Hematopoietic multipotent progenitor cell treated with erythropoietin and hydrocortisone succinate and interleukin-3 and kit ligand, for 17 days (in vitro differentiated cells): ENCODE results near the gene CLSTN2.

Experiments used
- DNase-seq: peaks from one replicate; pipeline ENCODE4 v3.0.0-alpha.2; 2015; ENCODE audit warnings: low spot score

CLSTN2 gene

DNA sequence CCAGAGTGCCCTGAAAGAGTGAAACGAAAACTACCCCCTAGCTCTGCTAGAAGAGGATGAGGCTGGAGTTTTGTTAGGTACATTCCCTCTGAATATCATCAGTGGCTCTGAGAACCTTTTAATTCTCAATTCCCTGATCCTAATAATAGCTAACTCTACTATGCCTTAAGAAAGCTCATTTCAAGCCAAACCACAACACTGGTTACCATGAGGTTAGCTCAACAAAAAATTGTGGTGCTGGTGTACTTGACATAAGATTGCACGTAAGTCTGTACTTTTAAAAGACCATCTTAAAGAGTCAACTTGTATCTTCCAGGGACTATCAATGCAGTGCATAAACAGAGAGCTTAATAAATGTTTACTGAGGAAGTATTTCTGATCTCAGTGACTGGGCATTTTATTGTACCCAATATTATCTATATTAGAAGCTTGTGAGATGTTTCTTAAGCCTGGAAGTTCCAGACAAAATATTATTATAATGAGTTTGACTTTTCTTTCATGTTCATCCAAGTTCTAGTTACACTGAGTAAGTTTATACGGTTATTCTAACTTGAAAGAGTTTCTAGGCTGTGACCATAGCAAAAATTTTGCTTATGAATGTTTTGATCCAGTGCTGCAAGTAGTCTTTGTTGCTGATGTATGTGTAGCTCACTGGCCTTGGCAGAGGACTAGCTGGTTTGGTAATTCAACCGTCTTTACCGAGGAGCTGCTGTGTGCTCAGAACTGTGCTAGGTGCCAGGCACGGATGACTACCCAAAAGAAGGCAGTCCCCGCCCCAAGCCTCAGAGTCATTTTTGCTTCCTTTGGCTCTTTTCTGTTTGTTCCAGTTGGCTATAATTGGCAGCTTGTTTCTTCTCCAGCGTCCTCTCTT, 408.5 kb downstream of the CLSTN2 start:
- DNase-seq = no peak

- no peak for DNase-seq
Observed at GRCh38 chr3:140344082-140344454, 409.1 kb downstream of the CLSTN2 start.

GRCh38 chr3:140344601-140345205, 409.7 kb downstream of the CLSTN2 start:
- no peak for DNase-seq

DNA sequence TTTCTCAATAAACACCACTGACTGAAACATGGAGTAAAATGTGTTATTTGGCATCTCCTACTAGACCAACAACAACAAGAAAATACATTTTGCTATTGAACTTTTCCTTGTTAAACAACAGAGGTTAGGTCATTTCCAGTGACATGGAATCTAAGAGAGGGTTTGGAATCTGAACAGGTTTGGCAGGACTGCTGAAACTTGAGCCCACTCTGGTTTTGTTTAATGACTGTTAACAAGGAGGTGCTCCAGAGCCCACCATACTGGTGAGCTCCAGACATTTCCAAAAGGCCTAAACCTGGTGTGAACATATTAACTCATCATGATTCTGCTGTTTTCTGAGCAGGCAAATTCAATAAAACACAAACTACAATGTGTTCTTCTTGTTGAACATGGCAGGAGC, 412.2 kb downstream of the CLSTN2 start:
- no peak for DNase-seq

- no peak for DNase-seq
Observed at GRCh38 chr3:140349938-140350337, 415.0 kb downstream of the CLSTN2 start.

- DNase-seq = no peak
Observed at GRCh38 chr3:140351466-140351865, 416.5 kb downstream of the CLSTN2 start.

- DNase-seq = no peak
Observed at GRCh38 chr3:140355481-140355880, 420.5 kb downstream of the CLSTN2 start.

GRCh38 chr3:140358686-140359085, 423.7 kb downstream of the CLSTN2 start:
- DNase-seq = no peak

- no peak for DNase-seq
Observed at GRCh38 chr3:140359233-140359995, 424.4 kb downstream of the CLSTN2 start.

- DNase-seq = no peak
Observed at GRCh38 chr3:140360332-140360731, 425.3 kb downstream of the CLSTN2 start.

- peak; percentile 5 for DNase-seq
Observed at GRCh38 chr3:140363801-140364200, 428.8 kb downstream of the CLSTN2 start.

GRCh38 chr3:140365872-140366697, 431.1 kb downstream of the CLSTN2 start:
- no peak for DNase-seq

DNA sequence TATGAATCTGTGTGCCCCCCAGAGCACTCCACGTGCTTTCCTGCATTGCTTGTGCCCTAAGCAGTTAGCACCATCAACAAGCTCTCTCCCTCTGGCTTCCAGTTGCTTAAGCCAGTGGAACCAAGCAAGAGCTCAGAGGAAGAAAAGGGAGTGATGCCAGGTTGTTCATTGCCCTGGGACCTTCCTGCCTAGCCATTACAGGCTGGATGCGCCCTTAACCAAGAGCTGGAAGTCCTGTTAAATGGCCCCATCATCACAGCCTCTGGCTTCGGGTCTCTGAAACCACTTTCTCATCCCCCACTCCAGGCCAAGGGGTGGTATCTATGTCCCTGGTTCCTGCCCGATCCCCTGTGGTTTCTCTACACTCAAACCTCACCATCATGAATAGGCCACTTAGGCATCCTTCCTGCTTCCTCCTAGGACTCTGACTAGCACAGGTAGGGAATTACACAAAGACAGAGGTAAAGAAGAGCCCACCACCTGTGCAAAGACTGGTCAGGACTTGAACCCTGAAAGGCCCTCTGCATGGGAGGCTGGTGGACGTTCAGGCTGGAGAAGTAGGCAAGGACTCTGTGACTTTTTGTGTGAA, 433.3 kb downstream of the CLSTN2 start:
- DNase-seq = no peak

GRCh38 chr3:140370686-140371085, 435.7 kb downstream of the CLSTN2 start:
- DNase-seq = no peak

- DNase-seq = no peak
Observed at GRCh38 chr3:140373234-140373633, 438.2 kb downstream of the CLSTN2 start.

- no peak for DNase-seq
Observed at GRCh38 chr3:140375002-140375401, 440.0 kb downstream of the CLSTN2 start.

DNA sequence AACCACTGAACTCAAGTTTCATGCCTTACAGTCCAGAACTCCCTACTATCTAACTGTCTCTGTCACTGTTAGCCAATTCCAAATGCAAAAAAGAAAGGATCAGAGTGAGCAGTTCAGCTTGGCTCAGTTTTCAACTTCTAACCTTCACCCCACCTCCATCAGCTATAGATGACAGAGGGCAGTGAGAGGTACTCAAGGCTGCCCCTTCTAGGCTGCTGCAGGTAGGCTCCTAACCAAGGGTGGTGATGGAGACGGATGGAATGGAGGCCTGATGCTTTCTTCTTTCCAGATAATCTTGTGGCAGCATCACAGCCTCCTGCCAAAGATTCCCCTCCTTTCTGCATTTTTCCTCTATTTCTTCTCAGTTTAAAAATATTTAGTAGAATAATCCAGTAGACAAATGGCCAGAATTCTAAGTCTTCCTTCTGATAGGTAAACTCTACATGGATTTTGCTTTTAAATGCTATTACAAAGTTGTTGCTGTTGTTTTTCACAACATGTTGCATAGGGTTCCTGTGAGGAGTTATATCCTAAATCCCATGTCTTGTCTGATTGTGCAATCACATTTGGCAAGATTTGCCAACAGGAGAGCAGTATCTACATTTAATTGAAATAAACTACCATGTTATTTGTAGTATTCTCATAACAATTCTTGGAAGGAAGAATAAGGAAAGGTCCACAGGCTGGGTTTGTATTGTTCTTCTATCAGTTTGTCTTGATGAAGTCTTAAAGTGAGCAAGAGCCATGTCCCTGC, 441.3 kb downstream of the CLSTN2 start:
- no peak for DNase-seq

DNA sequence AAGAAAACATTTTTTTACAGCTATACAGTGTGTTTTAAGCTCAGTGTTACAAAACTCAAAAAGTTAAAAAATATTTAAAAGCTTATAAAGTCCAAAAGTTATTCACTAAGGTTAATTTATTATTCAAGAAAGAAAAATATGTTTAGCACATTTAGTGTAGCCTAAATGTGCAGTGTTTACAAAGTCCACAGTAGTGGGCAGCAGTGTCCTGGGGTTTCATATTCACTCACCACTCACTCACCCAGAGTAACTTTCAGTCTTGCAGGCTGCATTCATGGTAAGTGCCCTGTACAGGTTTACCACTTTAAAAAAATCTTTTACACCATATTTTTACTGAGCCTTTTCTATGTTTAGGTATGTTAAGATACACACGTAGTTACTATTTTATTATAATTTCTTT, 442.7 kb downstream of the CLSTN2 start:
- DNase-seq = no peak

DNA sequence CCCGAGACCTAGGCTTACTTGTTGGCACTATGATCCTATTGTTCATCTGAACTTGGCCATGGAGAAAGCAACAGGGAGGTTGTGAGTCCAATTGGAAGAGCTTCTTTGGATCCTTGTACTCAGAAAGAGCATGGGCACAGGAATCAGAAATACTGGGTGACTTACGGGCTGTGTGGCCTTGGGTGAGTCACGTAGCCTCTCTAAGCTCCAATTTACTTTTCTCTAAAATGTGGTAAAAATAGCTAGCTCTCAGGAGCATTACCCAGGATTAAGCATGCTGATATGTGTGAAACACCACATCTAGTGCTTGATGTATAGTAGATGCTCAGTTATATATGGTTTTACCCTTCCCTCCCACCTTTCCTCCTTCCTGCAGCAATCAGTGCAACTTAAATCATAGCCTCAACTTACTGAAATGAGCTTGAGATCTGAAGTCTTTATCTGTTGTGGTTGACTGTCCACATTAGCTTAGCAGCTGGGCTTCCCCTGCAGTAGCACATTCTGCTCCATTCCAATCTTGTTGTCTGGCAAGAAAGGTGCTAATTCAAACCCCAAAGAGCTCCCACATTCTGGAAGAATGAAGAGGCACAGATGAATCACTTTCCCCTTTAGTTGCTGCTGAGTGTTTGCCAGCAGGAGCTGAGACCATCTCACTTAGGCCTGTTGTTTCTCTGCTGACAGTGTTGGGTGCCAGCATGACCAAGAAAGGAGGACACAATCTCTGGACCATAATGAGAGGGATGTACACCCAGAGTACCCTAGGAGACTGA, 443.8 kb downstream of the CLSTN2 start:
- no peak for DNase-seq
